Osteocyte (in vitro differentiated cells): Measurements from ENCODE around the gene IQSEC1. TPM values are rescaled to one million over a fixed set of nuclear protein-coding genes. Genes with fewer than 3 reads are reported as not detected.

Experiments
- DNase-seq: peaks from one replicate; pipeline ENCODE4 v3.0.0; 2021; ENCODE audit warnings: mixed read lengths; ENCODE audit not compliant: unreplicated experiment; ENCODE audit errors: extremely low spot score
- H3K27ac Mint-ChIP-seq: one replicate; pipeline ENCODE4 v1.8.0; 2021; ENCODE audit warnings: mild to moderate bottlenecking, mixed read lengths; ENCODE audit not compliant: unreplicated experiment
- H3K27me3 Mint-ChIP-seq: one replicate; pipeline ENCODE4 v1.8.0; 2021; ENCODE audit warnings: mixed read lengths; ENCODE audit not compliant: unreplicated experiment
- H3K36me3 Mint-ChIP-seq: one replicate; pipeline ENCODE4 v1.8.0; 2021; ENCODE audit warnings: mixed read lengths; ENCODE audit not compliant: unreplicated experiment
- H3K4me1 Mint-ChIP-seq: one replicate; pipeline ENCODE4 v1.8.0; 2021; ENCODE audit warnings: mixed read lengths; ENCODE audit not compliant: unreplicated experiment
- H3K4me3 Mint-ChIP-seq: one replicate; pipeline ENCODE4 v1.8.0; 2021; ENCODE audit warnings: mild to moderate bottlenecking, moderate library complexity, mixed read lengths; ENCODE audit not compliant: unreplicated experiment
- H3K9me3 Mint-ChIP-seq: one replicate; pipeline ENCODE4 v1.8.0; 2021; ENCODE audit warnings: mixed read lengths; ENCODE audit not compliant: unreplicated experiment
- CTCF ChIP-seq: fragments of 200-600 bp; sonication (generic); IDR thresholded peaks from 2 replicates; pipeline ENCODE4 v1.5.0; 2021; ENCODE audit warnings: antibody characterized with exemption, mild to moderate bottlenecking, moderate library complexity
- total RNA-seq: library from RNA; stranded (reverse); gene quantifications from 2 replicates; pipeline ENCODE4 v1.2.1, GENCODE V29; 2021

Gene IQSEC1
- total RNA-seq, 1 donor from 2014 or later: 37.9 TPM

GRCh38 chr3:13075318-13075717 is 2.1 kb upstream of the IQSEC1 start:
- H3K4me1 Mint-ChIP-seq: peaks cover 17% of the 10 kb centered on the region
- H3K9me3 Mint-ChIP-seq: no peaks in the 10 kb centered on the region
- TF ChIP-seq CTCF: no peak
- no peak overlapping the region for H3K4me3 Mint-ChIP-seq
- H3K27me3 Mint-ChIP-seq: peaks cover 44% of the 10 kb centered on the region
- no peak overlapping the region for H3K27ac Mint-ChIP-seq
- no peaks in the 10 kb centered on the region for H3K36me3 Mint-ChIP-seq
- no peak for DNase-seq

DNA sequence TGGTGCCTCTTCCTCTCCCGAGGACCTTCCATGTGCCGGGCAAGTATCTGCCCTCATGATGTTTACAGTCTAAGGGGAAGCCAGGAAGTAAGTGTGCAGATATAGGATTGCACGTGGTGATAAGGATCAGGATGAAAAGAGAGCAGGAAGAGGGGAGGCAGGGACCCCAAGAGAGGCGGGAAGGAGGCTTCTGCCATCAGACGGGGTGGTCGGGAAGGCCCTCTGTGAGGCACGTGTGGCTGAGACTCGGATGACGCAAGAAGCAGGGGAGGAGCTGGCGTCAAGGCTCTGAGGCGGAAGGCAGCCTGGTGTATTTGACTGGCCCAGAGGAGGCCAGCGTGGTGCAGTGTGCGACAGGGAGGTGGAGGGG is 762 bp upstream of the IQSEC1 start:
- Mint-ChIP-seq H3K27ac (no peak overlapping the region), H3K36me3 (no peaks in the 10 kb centered on the region), H3K9me3 (no peaks in the 10 kb centered on the region), H3K4me1 (peaks cover 11% of the 10 kb centered on the region), H3K27me3 (peaks cover 44% of the 10 kb centered on the region), H3K4me3 (no peak overlapping the region)
- no peak for TF ChIP-seq CTCF
- no peak for DNase-seq

- DNase-seq: no peak
- H3K36me3 Mint-ChIP-seq: no peaks in the 10 kb centered on the region
- H3K27ac Mint-ChIP-seq: no peak overlapping the region
- TF ChIP-seq CTCF: no peak
- no peak overlapping the region for H3K4me3 Mint-ChIP-seq
- H3K9me3 Mint-ChIP-seq: no peaks in the 10 kb centered on the region
- H3K27me3 Mint-ChIP-seq: peaks cover 40% of the 10 kb centered on the region
- H3K4me1 Mint-ChIP-seq: peaks cover 6% of the 10 kb centered on the region
Measured at GRCh38 chr3:13072600-13073325, 466 bp downstream of the IQSEC1 start.

GRCh38 chr3:13072239-13072599 is 1.0 kb downstream of the IQSEC1 start:
- no peak for TF ChIP-seq CTCF
- no peaks in the 10 kb centered on the region for H3K9me3 Mint-ChIP-seq
- peaks cover 2% of the 10 kb centered on the region for H3K4me1 Mint-ChIP-seq
- H3K36me3 Mint-ChIP-seq: no peaks in the 10 kb centered on the region
- DNase-seq: no peak
- H3K27me3 Mint-ChIP-seq: peaks cover 34% of the 10 kb centered on the region
- no peak overlapping the region for H3K4me3 Mint-ChIP-seq
- H3K27ac Mint-ChIP-seq: no peak overlapping the region

- Mint-ChIP-seq H3K9me3 (no peaks in the 10 kb centered on the region), H3K27me3 (peaks cover 30% of the 10 kb centered on the region), H3K36me3 (no peaks in the 10 kb centered on the region), H3K27ac (no peak overlapping the region), H3K4me1 (peaks cover 1% of the 10 kb centered on the region), H3K4me3 (no peak overlapping the region)
- no peak for DNase-seq
- TF ChIP-seq CTCF: no peak
Measured at GRCh38 chr3:13071695-13072094, 1.5 kb downstream of the IQSEC1 start.
